Suprapubic skin (tissue), 4 donors: Measurements from ENCODE around the gene ATE1.

ENCODE experiments used
- CTCF ChIP-seq, 2 donors: fragments of 200-600 bp in 1 of 2; fragments of 450-650 bp in 1 of 2; sonication (generic) in 1 of 2; IDR thresholded peaks; one replicate each; pipeline ENCODE4 v1.5.1; 2016 to 2019; ENCODE audit warnings: antibody characterized with exemption in 2 of 2, mild to moderate bottlenecking in 1 of 2, moderate library complexity in 1 of 2
- POLR2A ChIP-seq, 2 donors: fragments of 450-650 bp; IDR thresholded peaks; one replicate each; pipeline ENCODE4 v1.6.1; 2017; ENCODE audit warnings: antibody characterized with exemption in 2 of 2, mild to moderate bottlenecking in 2 of 2, moderate library complexity in 2 of 2
- POLR2AphosphoS5 ChIP-seq, 3 donors: sonication (generic); formaldehyde crosslinking; IDR thresholded peaks; one replicate each; pipeline ENCODE4 v1.6.1; 2017; ENCODE audit warnings: antibody characterized with exemption in 3 of 3

GRCh38 chr10:121865554-121865953 lies 62.3 kb downstream of the ATE1 start:
- TF ChIP-seq POLR2AphosphoS5 (IDR thresholded peaks at IDR 0.05) (no peak), POLR2A (IDR thresholded peaks at IDR 0.05) (no peak), CTCF (IDR thresholded peaks at IDR 0.05) (no peak)
